GM18873 (cell line): Measurements from ENCODE around the gene GAB2.

ENCODE experiments used
- ATAC-seq: cut with Tn5 transposase; IDR thresholded peaks from one replicate; pipeline ENCODE4 v1.9.1; 2021; ENCODE audit warnings: mild to moderate bottlenecking, moderate library complexity, moderate number of reproducible peaks; ENCODE audit not compliant: unreplicated experiment, low FRiP score

The GAB2 gene

DNA sequence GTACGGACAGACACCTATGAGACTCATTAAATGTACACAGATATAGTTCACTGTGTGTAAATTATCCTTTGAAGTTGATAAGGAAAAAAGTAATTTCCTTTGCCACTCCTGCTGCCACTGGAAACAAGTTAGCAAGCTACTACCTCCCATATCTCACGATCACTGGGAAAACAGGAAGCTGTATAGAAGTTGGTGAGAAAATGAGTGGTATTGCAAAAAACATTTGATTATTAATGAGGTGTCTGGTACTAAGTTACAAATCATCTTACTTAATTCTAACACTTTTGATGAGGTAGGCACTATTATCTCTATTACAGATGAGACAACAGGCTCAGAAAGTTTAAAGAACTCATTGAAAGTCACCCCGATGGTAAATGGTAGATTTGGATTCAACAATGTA is 68.5 kb downstream of the GAB2 start:
- ATAC-seq, result no peak

DNA sequence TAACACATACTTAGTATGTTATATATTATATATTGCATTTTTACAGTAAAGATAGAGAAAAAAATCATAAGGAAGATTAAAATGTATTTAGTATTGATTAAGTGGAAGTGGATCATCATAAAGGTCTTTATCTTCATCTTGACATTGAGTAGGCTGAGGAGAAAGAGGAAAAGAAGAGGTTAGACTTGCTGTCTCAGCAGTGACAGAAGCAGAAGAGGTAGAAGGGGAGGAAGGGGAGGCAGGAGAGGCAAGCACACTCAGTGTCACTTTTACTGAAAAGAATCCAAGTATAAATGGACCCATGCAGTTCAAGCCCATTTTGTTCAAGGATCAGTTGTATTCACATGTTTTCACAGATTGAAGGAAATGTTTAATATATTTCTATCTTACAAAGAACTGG is 69.7 kb downstream of the GAB2 start:
- no peak for ATAC-seq

DNA sequence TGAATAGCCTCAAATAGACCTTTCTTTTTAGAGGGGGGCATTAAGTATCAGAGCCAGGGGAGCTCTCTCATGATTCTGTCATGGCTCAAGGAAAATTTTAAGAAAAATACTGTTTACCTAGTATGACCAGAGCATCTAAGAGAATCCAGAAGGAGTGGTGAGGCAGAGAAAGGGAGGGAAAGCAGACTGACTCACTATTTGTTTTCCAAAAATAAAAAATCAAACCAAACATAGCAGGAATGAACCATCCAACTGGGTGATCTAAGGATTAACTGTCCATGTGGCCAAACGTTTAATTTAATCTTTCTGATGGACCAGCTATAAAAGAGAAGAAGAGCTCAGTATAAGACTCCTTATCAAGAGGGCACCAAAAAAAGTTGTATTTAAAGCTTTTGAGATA is 70.8 kb downstream of the GAB2 start:
- no peak for ATAC-seq

DNA sequence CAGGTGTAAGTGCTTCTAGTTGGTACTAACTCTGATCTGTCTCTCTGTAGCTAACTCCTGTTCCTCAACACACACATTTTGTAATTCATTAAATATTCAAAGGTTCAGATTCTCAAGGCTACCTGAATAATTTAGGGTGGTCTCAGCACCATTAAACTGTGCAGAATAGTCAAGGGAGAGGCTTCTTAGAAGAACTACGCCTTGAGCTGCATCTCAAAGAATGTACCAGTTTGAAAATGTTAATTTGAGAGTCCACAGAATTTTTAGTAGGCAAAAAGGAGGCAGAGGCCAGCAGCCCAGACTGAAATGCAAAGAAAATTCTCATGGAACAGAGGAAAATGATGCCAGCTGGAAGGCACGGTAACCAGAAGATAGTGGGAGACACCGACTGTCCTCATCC is 72.2 kb downstream of the GAB2 start:
- no peak for ATAC-seq

DNA sequence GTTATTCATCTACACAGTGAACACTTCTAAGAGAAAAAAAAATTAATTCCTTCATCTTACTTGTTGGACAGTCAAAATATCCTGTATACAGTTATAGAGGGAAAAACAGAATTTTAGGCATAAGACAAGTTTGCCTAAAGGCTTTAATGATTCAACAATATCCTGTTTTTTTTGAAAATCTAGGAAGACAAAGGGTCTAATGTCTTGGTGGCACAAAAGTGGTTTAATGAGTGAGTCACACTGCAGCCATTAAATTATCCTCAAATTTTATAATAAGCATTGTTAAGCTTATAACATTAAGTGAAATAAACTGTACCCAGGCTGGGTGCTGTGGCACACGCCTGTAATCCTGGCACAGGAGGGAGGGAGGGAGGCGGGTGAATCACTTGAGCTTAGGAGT is 72.9 kb downstream of the GAB2 start:
- ATAC-seq, result no peak

DNA sequence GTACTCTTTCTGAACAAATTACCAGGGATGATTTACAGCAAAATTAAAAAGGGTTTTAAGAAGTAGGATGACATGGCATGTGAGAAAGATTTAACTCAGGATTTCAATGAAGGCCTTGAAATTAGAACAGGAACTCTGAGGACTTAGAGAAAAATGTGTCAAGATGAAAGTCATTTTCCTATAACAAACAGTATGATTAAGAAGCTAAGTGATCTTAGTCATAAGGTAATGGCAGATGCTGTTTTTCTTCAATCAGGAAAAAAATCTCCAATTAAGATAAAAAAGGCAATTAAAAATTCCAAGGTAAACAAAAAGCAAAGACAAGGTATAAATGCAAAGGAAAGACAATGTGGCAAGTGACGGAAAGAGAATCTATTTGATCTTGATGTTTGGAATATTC is 73.5 kb downstream of the GAB2 start:
- no peak for ATAC-seq

DNA sequence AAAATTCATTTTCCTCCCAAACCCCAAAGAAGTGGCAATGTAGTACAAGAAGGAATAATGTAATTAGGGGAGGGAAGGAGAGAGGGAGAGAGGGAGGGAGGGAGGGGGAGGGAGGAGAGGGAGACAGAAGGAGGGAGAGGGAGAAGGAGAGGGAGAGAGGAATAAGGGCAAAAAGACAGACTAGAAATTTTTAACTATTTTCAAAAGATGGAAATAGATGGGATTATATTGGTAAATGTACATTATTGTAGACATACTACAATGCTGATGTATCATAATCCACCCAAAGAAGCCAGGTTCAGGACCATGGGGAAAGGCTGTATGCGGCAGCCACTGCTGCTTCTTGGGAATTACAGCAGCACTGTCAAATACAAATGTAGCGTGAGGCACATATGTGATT is 74.3 kb downstream of the GAB2 start:
- ATAC-seq, result no peak

DNA sequence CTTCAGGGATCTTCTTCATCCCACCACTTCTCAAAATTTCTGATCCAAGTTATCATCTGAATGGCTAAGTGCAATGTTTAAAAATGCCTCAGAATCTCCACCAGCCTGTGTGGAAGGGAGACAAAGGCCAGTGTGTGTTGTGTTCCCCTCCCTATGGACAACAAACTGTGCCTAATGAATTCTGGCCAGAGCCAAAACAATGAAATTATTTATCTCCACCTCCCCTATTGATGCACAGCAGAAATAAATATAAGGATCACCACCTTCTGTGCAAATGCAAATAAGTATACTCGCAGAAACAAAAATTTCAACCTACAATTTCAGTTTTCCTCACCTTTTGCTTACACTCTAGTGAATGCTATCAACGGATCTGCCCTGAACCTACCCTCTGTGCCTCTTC is 75.8 kb downstream of the GAB2 start:
- no peak for ATAC-seq

DNA sequence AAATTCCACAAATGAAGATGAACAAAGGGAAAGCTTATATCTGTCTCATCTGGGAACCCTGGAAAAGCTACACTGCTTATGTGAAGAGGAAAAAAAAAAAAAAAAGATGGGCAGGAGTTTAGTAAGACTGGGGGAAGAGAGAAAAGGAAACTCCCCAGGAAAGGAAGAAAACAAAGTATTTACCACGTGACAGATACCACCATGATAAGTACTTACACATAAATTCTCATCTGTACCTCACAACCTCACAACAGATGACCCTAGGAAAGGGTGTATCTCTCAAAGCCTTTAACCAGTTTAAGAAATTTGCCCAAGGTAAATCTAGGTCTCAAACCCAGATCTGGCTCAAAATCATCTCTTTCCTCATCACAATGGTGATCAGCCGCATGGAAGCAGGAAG is 77.1 kb downstream of the GAB2 start:
- no peak for ATAC-seq

DNA sequence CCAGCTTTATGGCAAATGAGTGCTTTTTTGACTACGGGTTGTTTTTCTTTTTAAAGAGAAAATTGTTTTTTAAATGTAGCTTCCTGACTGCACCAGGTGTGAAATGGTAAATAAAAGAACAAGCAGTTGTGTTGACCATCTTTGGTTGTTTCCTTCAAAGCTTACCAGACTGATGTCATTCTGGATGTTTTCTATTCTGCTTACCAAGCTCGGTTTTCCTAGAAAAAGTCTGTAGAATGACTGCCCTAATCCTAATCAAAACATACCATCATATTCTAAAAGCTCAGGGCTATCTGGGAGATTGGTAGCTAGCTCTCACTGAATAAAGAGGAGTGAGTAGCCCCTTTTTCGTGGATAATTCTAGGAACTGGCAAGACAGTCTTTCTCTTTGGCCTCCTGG is 77.7 kb downstream of the GAB2 start:
- ATAC-seq, result no peak

DNA sequence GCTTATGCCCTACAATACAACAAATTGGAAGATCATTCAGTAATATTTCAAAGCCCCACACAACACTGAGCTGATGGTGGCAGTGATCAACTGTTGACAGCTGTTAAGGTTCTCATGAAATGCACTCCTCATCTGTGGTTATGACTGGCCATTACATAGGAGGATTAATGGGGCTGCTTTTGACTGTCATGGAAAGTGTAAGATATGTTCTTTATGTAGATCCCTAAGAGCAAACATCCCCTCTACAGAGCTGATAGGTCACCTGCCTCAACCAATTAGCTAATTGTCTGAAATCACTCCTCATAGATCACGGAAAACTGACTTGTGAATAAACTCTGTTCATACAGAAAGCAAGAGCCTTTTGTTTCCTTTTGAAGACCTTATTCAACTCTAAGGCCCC is 78.1 kb downstream of the GAB2 start:
- no peak for ATAC-seq

DNA sequence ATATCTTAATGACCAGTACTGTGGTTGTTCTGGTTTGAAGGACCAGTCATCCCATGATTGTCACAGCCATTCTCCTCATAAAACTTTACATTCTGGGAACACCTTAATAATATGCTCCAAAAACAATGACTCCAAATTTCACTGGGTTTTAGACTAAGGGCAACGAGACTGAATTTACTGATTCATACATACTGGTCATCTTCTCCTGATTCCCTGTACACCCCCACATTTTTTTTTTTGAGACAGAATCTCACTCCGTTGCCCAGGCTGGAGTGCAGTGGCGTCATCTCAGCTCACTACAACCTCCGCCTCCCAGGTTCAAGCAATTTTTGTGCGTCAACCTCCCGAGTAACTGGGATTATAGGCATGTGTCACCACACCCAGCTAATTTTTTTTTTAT is 78.9 kb downstream of the GAB2 start:
- ATAC-seq, result no peak

DNA sequence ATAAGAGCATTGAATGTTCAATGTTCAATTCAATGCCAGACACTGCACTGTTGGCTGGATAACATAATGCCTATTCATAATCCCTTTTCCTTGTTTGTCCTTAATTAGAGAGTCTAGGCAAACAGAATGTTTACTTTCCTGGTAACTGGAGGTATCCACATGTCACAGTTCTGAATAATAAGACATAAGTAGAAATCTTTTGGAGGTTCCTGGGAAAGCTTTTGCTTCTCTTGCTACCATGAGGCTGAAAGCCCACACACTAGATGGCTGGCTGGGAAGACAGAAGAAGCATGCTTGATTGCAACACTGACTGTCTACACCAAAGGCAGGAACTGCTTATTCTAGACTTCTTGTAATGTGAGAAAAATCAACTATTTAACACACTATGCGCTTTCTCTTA is 79.5 kb downstream of the GAB2 start:
- ATAC-seq, result no peak

DNA sequence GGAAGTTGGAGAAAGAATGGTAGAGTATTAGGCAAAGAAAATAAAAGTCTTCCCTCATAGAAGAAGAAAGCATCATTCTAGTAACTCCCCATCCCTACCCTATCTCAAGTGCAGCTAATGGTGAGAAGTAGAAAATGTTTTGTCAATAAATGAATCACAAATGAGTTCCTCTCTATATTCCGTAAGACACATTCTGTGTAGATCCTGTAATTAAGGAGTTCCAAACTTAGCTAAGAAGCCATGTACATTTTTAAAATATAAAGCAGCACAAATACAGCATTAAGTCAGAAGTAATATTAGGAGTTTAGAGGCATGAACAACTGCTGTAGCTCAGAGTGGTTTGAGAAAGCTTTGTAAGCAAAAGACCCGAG is 80.1 kb downstream of the GAB2 start:
- no peak for ATAC-seq

DNA sequence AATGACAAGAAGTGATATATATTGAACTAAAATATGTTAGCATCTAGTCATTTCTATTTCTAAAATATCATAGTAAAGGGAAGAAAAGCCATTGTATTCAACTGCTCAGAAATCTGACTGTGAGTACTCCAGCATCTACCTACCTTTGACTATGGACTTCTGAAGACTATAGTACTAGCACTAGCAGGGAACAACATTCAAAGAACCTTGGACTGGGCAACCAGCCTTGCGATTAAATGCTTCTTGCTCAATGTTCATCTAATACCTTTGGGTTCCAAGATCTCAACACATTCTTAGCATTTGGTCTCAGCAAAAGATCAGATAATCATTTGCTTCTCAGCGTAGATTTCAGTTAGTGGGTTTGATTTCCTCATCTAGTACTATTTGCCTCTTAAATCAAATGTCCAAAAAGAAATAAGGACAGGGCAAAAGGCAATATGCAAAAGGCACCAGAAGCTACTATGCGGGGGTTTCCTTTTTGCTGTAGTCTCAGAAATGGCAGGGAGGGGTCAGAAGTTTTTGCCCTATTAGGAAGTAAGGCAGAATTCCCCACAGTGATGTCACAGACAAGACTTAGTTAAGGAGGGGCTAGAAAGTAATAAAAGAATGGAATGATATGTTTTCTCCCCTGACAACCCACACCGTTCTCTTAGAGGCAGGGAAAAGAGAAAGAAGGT is 80.6 kb downstream of the GAB2 start:
- ATAC-seq, result no peak

DNA sequence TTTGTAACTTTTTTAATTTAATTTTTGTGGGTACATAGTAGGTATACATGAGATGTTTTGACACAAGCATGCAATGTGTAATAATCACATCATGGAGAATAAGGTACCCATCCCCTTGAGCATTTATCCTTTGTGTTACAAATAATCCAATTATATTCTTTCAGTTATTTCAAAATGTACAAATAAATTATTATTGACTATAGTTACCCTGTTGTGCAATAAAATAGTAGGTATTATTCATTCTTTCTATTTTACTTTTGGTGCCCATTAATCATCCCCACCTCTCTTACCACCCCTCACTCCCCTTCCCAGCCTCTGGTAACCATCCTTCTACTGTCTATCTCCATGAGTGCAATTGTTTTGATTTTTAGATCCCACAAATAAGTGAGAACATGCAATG is 83.5 kb downstream of the GAB2 start:
- ATAC-seq, result no peak

DNA sequence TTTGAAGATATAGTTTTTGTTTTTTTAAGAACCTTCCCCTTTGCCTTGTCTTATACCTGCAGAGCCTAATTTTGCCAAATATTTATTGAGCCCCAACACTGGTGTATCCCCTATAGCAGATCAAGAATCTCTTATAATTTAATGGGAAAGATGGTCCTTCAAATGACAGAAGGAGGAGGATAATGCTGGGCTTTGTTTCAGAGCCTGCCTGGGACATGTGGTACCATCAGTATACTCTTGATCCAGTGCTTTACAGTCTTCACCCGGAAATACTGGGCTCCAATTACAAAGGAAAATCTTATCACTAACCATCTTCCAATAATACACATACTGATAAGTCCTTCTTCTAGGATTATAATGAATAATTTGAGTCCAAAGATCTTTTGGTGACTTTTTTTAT is 84.7 kb downstream of the GAB2 start:
- no peak for ATAC-seq

DNA sequence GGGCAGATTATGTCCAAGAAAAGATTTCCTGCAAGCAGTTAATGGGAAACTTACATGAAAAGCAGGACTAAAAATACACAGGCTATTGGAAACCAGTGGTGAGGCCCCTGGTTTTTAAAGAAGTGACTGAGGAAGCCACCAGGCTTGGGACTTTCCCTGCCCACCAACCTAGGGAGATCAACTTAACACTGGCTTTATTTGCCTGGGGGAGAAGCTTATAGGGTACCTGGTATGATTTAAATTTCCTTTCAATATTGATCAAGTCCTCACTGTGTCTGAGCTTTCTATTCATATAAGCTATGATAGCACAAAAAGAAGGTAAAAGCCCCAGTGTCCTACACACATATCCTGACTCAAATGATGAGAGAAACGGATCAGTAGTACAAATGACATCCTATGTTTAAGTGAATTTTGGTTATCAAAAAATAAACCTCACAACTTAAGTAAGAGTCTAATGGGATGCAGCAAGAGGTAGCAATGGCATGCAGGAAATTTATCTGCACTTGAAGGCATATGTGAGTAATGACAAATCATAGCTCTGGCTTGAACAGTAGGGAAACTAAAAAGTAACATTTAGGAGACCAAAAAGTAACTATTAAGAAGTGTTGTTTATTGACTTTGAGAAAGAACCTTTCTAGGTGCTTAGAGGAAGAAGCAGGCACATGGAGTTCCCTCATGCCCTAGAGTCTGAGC is 85.3 kb downstream of the GAB2 start:
- no peak for ATAC-seq

DNA sequence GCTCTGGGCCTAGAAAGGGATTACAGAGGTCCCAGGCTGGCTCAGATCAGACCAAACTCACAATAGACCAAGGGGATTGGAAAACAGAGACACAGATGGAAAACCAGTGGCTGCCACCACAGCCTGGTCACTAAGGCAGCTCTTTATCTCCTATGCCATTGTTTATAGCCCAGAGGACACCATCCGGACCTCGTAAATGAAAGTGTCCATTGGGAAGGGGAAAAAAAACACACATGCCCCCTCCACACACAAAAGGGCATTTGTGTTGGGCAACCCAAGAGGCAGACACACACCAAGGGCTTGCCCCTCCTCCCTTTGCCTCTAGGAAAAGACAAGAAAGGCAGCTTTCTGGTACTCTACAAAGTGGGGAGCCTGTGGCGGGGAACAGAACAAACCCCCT is 85.9 kb downstream of the GAB2 start:
- ATAC-seq, result no peak

DNA sequence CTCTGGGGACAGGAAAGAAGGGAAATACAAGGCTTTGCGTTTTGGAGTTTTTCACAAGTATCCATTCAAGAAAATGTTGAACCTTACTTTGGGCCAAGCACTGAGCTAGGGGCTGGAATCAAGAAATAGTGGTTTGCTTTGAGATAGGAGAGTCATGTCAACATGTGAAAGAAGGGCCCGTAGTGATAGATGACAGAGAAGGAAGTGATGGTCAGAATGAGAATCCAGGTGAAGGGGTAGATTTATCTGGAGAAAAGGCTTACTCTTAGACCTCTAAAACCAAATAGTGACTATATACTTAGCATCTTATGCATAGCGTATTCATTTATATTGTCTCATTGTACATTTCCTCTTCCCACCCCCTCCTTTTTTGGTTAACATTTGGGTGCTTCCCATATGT is 87.3 kb downstream of the GAB2 start:
- ATAC-seq, result no peak

DNA sequence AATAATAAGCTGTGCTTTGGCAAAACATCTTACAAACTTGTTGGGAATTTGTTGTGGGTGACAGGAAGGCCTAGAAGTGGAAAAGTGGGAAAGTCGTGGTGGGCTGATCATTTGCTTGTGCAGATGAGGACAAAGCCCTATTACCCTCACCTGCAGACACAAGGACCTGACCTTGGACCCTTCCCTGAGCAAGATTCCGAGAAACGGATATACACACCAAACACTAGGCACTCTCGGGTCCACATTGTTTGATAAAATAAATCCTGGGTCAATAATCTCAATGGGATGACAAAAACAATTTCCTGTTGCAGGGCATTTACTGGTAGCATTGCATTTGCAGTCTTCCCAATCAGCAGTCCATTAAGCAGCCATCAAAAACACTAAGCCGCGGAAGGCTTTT is 89.7 kb downstream of the GAB2 start:
- ATAC-seq, result no peak

DNA sequence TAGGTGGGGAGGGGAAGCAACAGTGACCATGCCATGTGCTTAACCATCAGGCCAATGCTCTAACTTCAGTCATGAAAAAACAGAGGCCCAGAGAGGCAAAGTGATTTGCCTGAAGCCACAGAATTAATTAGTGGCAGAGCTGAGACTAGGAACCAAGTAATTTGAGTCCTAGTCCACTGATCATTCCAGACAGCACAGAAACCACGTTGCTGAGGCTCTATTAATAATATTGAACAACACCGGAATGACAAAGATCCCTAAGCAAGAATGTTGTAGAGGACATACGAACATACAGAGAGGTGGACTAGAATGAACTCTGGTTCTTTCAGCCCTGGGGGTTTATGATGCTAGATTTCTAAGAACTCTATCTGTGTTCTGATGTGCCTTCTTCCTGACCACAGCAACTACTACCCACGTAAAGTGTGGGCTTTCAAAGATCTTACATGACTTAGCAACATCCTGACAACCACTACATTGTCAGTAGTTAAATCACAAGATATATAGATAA is 92.3 kb downstream of the GAB2 start:
- ATAC-seq, result no peak
